Large intestine (tissue), 3 donors: Measurements from ENCODE around the gene ZNF580. TPM values are rescaled to one million over a fixed set of nuclear protein-coding genes. Genes with fewer than 3 reads are reported as not detected.

Source experiments
- DNase-seq, 2 donors: peaks; one replicate each; pipeline versions ENCODE4 v3.0.0 to v3.0.0-alpha.2; 2013
- H3K27ac ChIP-seq: one replicate; pipeline ENCODE4 v1.5.1; 2013; ENCODE audit warnings: low read length
- H3K27me3 ChIP-seq: 2 replicates; pipeline ENCODE4 v1.6.1; 2013; ENCODE audit warnings: low read length; ENCODE audit not compliant: control insufficient read depth, insufficient read depth
- H3K36me3 ChIP-seq: 2 replicates; pipeline ENCODE4 v1.6.1; 2013; ENCODE audit warnings: low read length; ENCODE audit not compliant: control insufficient read depth, insufficient read depth
- H3K4me1 ChIP-seq: one replicate; pipeline ENCODE4 v1.6.1; 2013; ENCODE audit warnings: low read length; ENCODE audit not compliant: control insufficient read depth, insufficient read depth
- H3K4me3 ChIP-seq: one replicate; pipeline ENCODE4 v1.5.1; 2013; ENCODE audit warnings: low read length
- H3K9me3 ChIP-seq: one replicate; pipeline ENCODE4 v1.6.1; 2013; ENCODE audit warnings: mild to moderate bottlenecking, low read depth, low read length, moderate library complexity; ENCODE audit not compliant: control insufficient read depth
- WGBS: methylation state at CpG from one replicate; pipeline ENCODE4 v1.1.5; 2013; ENCODE audit warnings: low lambda C conversion rate; ENCODE audit not compliant: insufficient coverage; 5-methylcytosine and 5-hydroxymethylcytosine counted together
- polyA plus RNA-seq: library from polyadenylated mRNA; unstranded; fragments of 120-200 nt; gene quantifications from one replicate; pipeline ENCODE4 v1.2.1, GENCODE V29; 2013

The ZNF580 gene
- polyA plus RNA-seq, 1 donor, result 31.3 TPM

DNA sequence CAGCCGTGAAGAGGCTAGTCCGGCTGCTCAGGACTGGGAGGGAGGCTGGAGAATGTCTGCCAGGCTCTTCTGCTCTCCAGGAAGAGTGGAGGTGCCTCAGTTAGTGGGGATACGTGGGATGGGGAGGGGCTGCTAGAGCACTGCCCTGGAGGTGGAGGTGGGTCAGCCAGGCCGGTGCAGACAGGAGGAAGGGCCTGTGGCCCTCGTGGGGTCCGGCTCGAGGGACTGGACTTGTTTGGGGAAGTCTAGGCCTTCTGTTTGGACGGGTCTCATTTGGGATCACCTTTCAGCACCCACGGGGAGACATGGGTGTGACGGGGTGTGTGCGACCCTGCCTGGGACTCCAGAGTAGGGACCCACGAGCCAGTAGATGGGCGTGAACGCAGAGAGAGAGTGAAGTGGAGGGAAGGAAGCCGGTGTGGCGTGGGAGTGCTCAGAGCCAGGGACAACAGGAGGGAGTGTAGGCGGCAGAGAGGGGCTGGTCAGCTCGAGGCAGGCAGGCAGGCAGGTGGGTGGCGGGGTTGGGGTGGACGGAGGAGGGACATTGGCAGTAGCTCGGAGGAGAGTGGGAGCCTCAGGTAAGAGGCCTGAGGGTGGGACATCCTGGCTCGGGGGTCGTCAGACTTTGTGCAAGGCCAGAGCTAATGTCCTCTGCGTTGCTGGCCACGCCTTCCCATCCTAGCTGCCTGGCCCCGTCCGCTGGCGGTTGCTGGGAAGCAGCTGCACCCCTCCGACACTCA is 45.7 kb downstream of the ZNF580 start:
- peaks cover 69% of the 10 kb centered on the region for H3K4me1 ChIP-seq
- no peaks in the 10 kb centered on the region for H3K9me3 ChIP-seq
- H3K27ac ChIP-seq, result peak overlapping the region; percentile 95

GRCh38 chr19:55687281-55688201 is 46.7 kb downstream of the ZNF580 start:
- H3K27ac ChIP-seq, result peak overlapping the region; percentile 95
- no CpG with 5 or more reads among the region's 22 CpGs for WGBS
- peaks cover 57% of the 10 kb centered on the region for H3K36me3 ChIP-seq
- peak; percentile 81 to 92 for DNase-seq
- H3K27me3 ChIP-seq, result no peaks in the 10 kb centered on the region
- H3K4me1 ChIP-seq, result peaks cover 69% of the 10 kb centered on the region
- H3K9me3 ChIP-seq, result no peaks in the 10 kb centered on the region
- H3K4me3 ChIP-seq, result no peak overlapping the region

More for the DNA sequence above, 45.7 kb downstream of the ZNF580 start:
- peaks cover 56% of the 10 kb centered on the region for H3K36me3 ChIP-seq
- no peaks in the 10 kb centered on the region for H3K27me3 ChIP-seq
- H3K4me3 ChIP-seq, result no peak overlapping the region
- WGBS, result 92% methylated on average over 2 of the region's 29 CpGs
- no peak for DNase-seq

DNA sequence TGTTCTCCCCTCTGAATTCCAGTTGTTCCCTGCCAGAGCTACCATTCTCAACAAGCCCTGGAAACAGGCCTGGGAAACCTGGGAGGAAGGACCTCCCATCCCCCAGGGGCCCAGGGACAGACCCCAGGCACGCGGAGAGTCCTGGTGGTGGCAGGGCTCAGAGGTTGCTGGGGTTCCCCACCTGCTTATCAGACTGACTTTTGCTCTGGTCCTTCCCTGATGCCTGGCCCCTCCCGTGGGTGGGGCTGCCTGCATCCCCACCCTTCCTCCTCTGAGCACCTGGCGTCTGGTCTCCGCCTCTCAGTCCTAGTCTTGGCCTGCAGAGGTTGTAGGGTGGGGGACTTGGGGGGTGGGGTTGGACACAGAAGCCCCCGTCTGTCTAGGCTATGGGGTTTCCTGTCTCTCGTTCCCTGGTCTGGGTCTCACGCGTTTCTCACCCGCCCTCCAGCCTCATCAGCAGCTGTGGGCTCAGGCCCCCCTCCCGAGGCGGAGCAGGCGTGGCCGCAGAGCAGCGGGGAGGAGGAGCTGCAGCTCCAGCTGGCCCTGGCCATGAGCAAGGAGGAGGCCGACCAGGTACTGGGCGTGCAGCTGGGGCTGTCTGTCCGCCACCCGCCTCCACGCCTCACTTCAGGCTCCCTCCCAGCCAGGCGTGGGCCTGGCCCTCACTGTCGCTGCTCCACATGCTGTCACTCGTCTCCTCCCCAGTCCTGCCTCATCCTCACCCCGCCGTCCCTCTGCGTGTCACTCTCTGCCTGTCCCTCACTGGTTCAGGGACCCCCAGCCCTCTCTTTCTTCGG is 47.8 kb downstream of the ZNF580 start:
- peak overlapping the region; percentile 95 for H3K27ac ChIP-seq

GRCh38 chr19:55689411-55690108 is 48.8 kb downstream of the ZNF580 start:
- Histone ChIP-seq H3K36me3 (peaks cover 77% of the 10 kb centered on the region), H3K4me1 (peaks cover 59% of the 10 kb centered on the region), H3K27me3 (no peaks in the 10 kb centered on the region), H3K27ac (peak overlapping the region; percentile 95), H3K4me3 (no peak overlapping the region), H3K9me3 (peaks cover 4% of the 10 kb centered on the region)
- DNase-seq, result no peak
- WGBS, result no CpG with 5 or more reads among the region's 35 CpGs

More for the DNA sequence above, 47.8 kb downstream of the ZNF580 start:
- H3K9me3 ChIP-seq, result peaks cover 4% of the 10 kb centered on the region
- H3K27me3 ChIP-seq, result no peaks in the 10 kb centered on the region
- peak; percentile 97 to 98 for DNase-seq
- WGBS, result no CpG with 5 or more reads among the region's 27 CpGs
- H3K4me1 ChIP-seq, result peaks cover 64% of the 10 kb centered on the region
- peaks cover 68% of the 10 kb centered on the region for H3K36me3 ChIP-seq
- H3K4me3 ChIP-seq, result no peak overlapping the region

GRCh38 chr19:55690109-55690768 is 49.4 kb downstream of the ZNF580 start:
- Histone ChIP-seq H3K9me3 (peaks cover 4% of the 10 kb centered on the region), H3K27me3 (no peaks in the 10 kb centered on the region), H3K27ac (no peak overlapping the region), H3K4me1 (peaks cover 52% of the 10 kb centered on the region), H3K4me3 (no peak overlapping the region), H3K36me3 (peaks cover 79% of the 10 kb centered on the region)
- no CpG with 5 or more reads among the region's 25 CpGs for WGBS
- DNase-seq, result no peak

DNA sequence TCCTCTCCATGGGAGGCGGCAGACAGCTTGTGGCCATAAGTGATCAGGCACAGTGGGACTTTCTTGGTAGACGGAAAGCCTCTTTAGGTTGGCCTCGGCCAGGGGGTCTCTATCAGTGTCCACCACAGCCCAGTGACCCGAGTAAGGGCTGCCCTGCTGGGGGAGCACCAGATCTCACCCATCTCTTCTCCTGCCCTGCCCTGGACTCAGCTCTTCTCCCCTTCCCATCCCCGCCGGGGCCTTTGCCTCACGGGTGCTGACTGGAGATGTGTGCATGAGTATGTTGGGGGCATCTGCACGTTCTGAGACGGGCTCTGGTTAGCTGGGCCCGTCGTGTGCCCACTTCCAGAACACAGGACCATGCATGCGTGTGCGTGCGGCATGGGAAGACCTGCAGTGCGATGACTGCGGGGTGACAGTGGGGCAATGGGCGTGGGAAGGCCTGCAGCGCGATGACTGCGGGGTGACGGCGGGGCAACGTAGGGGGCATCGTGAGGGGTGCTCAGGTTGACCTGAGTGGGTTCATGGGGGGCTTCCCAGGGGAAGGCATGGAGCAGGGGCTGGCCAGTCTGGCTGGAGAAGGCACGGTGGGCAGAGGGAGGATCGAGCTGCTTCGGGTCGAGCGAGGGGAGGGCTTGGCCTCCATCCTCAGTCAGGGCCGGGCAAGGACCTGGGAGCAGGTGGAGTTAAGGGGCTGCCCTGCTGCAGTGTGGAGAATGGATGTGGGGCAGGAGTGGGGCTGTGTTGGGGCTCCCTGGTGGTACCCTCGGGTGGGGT is 50.2 kb downstream of the ZNF580 start:
- Histone ChIP-seq H3K27ac (no peak overlapping the region), H3K36me3 (peaks cover 79% of the 10 kb centered on the region), H3K27me3 (no peaks in the 10 kb centered on the region), H3K9me3 (peaks cover 4% of the 10 kb centered on the region), H3K4me3 (no peak overlapping the region), H3K4me1 (peaks cover 45% of the 10 kb centered on the region)
- WGBS, result 100% methylated on average over 1 of the region's 31 CpGs
- no peak for DNase-seq

- DNase-seq, result no peak
- Histone ChIP-seq H3K27ac (no peak overlapping the region), H3K4me3 (no peak overlapping the region), H3K27me3 (no peaks in the 10 kb centered on the region), H3K9me3 (peaks cover 4% of the 10 kb centered on the region), H3K4me1 (peaks cover 36% of the 10 kb centered on the region), H3K36me3 (peaks cover 80% of the 10 kb centered on the region)
- WGBS, result no CpG with 5 or more reads among the region's 31 CpGs
Measured at GRCh38 chr19:55691561-55692481, 51.0 kb downstream of the ZNF580 start.

DNA sequence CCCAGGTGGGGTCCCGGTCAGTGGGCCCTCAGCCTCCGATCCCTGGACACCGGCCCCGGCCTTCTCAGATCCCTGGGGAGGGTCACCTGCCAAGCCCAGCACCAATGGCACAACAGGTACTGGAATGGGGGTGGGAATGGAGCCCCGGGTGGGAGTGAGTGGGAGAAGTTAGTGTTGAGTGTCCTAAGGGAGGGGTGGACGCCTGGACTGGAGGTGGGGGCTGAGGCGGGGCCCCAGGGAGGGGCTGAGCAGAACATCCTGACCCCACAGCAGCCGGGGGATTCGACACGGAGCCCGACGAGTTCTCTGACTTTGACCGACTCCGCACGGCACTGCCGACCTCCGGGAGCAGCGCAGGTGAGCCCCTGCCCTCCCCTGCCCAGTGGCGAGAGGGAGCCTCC is 51.9 kb downstream of the ZNF580 start:
- Histone ChIP-seq H3K36me3 (peaks cover 88% of the 10 kb centered on the region), H3K27me3 (no peaks in the 10 kb centered on the region), H3K4me1 (peaks cover 28% of the 10 kb centered on the region), H3K9me3 (peaks cover 4% of the 10 kb centered on the region), H3K27ac (no peak overlapping the region), H3K4me3 (no peak overlapping the region)
- DNase-seq, result no peak
- WGBS, result no CpG with 5 or more reads among the region's 19 CpGs
